ENCODE results near the gene ZNF134. TPM values are rescaled to one million over a fixed set of nuclear protein-coding genes. Genes with fewer than 3 reads are reported as not detected.
A peak's percentile ranks its signal among the peaks of the same experiment; 100 is the strongest.

Gene ZNF134
- 10 to 100 TPM; 23.4 to 33.1 (median 28.6) TPM for total RNA-seq

DNA sequence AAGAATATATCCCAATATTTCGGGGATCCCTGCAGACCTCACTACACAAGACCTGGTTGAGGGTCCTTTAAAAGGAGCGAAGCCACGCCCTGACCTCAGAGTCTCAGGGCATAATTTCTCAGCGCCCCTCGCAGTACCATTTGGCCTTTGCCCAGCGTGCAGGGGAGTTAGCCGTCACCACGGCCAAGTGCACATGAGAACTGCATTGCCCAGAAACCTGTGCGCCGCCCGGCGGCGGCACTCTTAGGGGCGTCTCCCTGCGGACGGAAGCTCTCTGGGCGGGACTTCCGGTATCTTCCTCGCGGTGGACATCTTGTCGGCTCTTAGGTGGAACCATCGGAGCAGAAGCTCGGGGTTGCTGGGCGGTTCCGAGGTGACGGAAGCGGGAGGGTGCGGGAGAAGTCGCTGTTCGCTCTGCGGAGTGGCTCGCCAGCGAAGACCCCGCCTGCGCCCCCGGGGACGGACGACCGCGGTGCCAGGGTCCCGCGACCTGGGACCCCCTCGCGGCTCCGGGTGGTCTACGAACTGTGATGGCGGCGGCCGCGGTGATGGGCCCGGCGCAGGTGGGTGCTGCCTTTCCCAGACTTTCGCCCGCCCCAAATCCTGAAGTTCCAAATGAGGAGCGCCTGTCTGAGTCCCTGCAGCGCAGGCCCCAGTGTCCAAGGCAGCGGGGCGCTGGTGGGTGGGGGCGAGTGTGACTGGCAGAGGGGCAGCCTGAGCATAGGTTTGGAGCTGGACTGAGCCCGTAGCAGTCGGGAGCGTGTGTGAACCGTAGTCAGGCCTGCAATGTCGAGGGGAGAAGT, at the start of gene ZNF134:
Gene ZNF134 (plus strand): TSS at position 302 of the 803 bp plus-strand sequence. CDS start 5,227 bp downstream, outside the sequence.
- Histone ChIP-seq H3K27me3 (no peaks in the 10 kb centered on the region), H3K36me3 (peaks cover 6 to 41% of the 10 kb centered on the region in 2 donors), H3K27ac (peak within 1 kb of the TSS in 3 of 4 donors; percentile 76 to 80 (median 79)), H3K4me3 (peak within 1 kb of the TSS; percentile 83 to 98), H3K4me1 (peaks cover 0 to 20% (median 4%) of the 10 kb centered on the region in 3 donors), H3K9me3 (peaks cover 0 to 71% (median 16%) of the 10 kb centered on the region in 3 donors)
- ATAC-seq: peak; percentile 94
- WGBS, 2 donors (ENCODE audit: low coverage in 1 of 2): 7 to 17% methylated on average over 6 to 12 of the region's 64 CpGs
- TF ChIP-seq POLR2A (IDR thresholded peaks at IDR 0.05): peak in 1 of 2 donors; percentile 12
- TF ChIP-seq EP300 (IDR thresholded peaks at IDR 0.05): no peak
- TF ChIP-seq, protein P1, sequence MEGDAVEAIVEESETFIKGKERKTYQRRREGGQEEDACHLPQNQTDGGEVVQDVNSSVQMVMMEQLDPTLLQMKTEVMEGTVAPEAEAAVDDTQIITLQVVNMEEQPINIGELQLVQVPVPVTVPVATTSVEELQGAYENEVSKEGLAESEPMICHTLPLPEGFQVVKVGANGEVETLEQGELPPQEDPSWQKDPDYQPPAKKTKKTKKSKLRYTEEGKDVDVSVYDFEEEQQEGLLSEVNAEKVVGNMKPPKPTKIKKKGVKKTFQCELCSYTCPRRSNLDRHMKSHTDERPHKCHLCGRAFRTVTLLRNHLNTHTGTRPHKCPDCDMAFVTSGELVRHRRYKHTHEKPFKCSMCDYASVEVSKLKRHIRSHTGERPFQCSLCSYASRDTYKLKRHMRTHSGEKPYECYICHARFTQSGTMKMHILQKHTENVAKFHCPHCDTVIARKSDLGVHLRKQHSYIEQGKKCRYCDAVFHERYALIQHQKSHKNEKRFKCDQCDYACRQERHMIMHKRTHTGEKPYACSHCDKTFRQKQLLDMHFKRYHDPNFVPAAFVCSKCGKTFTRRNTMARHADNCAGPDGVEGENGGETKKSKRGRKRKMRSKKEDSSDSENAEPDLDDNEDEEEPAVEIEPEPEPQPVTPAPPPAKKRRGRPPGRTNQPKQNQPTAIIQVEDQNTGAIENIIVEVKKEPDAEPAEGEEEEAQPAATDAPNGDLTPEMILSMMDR (IDR thresholded peaks at IDR 0.05): peak in 1 of 4 experiments; percentile 46

DNA sequence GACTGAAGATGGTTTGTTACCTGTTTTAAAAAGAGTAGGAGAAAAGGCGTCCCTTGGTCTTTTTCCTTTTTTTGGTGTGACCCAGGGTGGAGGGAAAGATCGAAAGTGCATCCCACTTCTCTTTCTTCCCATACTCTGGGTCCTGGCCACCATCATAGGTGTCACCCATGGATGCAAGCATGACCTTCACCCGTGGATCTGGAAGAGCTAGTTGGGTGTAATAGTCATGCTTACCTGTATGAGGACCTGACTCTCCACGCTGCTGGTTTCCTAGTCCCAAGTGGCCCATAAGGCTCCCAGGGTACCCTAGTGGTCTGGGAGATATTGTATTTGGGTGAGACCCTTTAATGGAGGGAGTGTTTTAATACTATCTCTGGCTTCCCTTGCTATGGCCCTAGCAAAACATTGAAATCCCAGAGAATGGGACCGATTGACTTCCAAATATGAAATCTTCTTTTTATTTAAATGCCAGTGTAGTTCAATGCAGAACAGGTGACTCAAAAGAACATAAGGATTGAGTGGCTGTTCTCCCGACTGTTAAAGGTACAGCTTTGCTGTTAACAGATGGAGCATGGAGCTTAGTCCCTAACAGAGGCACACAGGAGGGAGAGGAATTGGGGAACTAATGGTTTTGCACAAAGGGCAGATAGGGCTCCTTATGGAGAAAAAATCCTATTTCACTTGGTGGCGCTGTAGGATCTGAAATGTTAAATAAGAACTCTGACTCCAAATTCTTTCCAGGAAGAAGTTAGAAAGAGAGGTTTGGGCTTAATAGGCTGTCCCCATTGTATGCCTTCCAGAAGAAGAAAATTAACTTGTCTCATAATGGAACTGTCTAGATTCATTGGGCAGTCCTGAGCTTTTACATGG, 47.4 kb upstream of the ZNF134 start:
- no peak for ATAC-seq
- TF ChIP-seq POLR2AphosphoS5 (IDR thresholded peaks at IDR 0.05) (no peak), EP300 (IDR thresholded peaks at IDR 0.05) (no peak), POLR2A (IDR thresholded peaks at IDR 0.05) (no peak)
- TF ChIP-seq, protein P1 (IDR thresholded peaks at IDR 0.05): no peak
- Histone ChIP-seq H3K4me3 (no peak overlapping the region), H3K36me3 (peaks cover 0 to 15% of the 10 kb centered on the region in 2 donors), H3K27ac (no peak overlapping the region), H3K27me3 (no peaks in the 10 kb centered on the region), H3K9me3 (peaks cover 0 to 85% (median 7%) of the 10 kb centered on the region in 3 donors), H3K4me1 (no peaks in the 10 kb centered on the region)
- WGBS, 2 donors (ENCODE audit: low coverage in 1 of 2): 48% methylated on average over 5 to 7 of the region's 7 CpGs

DNA sequence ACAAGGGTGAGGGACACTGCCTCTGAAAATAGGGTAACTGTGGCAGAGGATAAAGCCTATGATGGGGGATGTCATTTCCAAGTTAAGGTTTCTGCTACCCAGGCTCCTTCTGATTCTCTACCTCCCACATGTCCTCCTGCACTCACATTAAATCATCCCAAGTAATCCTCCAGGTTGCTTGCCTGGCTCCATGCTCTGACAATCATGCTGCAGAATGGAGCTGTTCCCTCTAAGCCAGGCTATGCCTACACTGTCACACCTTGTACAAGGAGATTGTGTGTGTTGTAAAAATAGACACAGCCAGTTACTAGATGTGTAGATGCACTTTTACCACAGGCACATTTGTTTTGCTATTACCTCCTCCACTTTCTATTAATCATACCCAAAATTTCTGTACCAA, 43.3 kb upstream of the ZNF134 start:
- peaks cover 0 to 100% (median 12%) of the 10 kb centered on the region in 3 donors for H3K9me3 ChIP-seq
- H3K4me3 ChIP-seq: no peak overlapping the region
- no peak for ATAC-seq
- no peaks in the 10 kb centered on the region for H3K4me1 ChIP-seq
- TF ChIP-seq POLR2AphosphoS5 (IDR thresholded peaks at IDR 0.05): no peak
- TF ChIP-seq, protein P1 (IDR thresholded peaks at IDR 0.05): no peak
- no peak for TF ChIP-seq EP300 (IDR thresholded peaks at IDR 0.05)
- TF ChIP-seq POLR2A (IDR thresholded peaks at IDR 0.05): no peak
- no peaks in the 10 kb centered on the region for H3K27me3 ChIP-seq
- H3K36me3 ChIP-seq: peaks cover 0 to 55% of the 10 kb centered on the region in 2 donors
- no peak overlapping the region for H3K27ac ChIP-seq

DNA sequence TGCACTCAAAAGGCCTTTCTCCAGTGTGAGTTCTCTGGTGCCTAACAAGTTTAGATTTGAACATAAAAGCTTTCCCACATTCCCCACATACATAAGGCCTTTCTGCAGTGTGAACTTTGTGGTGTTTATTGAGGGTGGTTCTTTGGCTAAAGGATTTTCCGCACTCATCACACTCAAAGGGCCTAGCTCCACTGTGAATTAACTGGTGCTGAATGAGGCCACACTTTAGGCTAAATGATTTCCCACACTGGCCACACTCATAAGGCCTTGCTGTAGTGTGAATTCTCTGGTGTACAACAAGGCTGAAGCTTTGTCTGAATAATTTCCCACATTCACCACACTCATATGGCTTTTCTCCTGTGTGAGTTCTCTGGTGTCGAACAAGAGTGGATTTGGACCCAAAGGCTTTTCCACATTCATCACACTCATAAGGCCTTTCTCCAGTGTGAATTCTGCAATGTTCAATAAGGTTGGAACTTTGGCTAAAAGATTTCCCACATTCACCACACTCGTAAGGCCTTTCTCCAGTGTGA, 41.6 kb upstream of the ZNF134 start:
- no peak overlapping the region for H3K4me3 ChIP-seq

More for the DNA sequence above, 41.6 kb upstream of the ZNF134 start:
- 100% methylated on average over 1 to 3 of the region's 3 CpGs for WGBS, 2 donors (ENCODE audit: low coverage in 1 of 2)
- Histone ChIP-seq H3K27ac (no peak overlapping the region), H3K27me3 (no peaks in the 10 kb centered on the region), H3K9me3 (peaks cover 0 to 98% (median 14%) of the 10 kb centered on the region in 3 donors), H3K36me3 (peaks cover 0 to 69% of the 10 kb centered on the region in 2 donors), H3K4me1 (peaks cover 0 to 3% (median 0%) of the 10 kb centered on the region in 3 donors)
- ATAC-seq: no peak
- TF ChIP-seq POLR2A (IDR thresholded peaks at IDR 0.05) (no peak), EP300 (IDR thresholded peaks at IDR 0.05) (no peak), POLR2AphosphoS5 (IDR thresholded peaks at IDR 0.05) (no peak)
- TF ChIP-seq, protein P1 (IDR thresholded peaks at IDR 0.05): no peak

All from gastroesophageal sphincter (tissue), 4 donors.